HS-5 (cell line): ENCODE data around the gene GTF3C1.
"Not testable (repeated sequence)": the region's sequence is repeated elsewhere in the genome, so short reads cannot be mapped to it uniquely, and the experiment has no call there.

ENCODE experiments used
- DNase-seq: peaks from one replicate; pipeline ENCODE4 v3.0.0-alpha.2; 2012; ENCODE audit warnings: low read depth

The GTF3C1 gene, protein sequence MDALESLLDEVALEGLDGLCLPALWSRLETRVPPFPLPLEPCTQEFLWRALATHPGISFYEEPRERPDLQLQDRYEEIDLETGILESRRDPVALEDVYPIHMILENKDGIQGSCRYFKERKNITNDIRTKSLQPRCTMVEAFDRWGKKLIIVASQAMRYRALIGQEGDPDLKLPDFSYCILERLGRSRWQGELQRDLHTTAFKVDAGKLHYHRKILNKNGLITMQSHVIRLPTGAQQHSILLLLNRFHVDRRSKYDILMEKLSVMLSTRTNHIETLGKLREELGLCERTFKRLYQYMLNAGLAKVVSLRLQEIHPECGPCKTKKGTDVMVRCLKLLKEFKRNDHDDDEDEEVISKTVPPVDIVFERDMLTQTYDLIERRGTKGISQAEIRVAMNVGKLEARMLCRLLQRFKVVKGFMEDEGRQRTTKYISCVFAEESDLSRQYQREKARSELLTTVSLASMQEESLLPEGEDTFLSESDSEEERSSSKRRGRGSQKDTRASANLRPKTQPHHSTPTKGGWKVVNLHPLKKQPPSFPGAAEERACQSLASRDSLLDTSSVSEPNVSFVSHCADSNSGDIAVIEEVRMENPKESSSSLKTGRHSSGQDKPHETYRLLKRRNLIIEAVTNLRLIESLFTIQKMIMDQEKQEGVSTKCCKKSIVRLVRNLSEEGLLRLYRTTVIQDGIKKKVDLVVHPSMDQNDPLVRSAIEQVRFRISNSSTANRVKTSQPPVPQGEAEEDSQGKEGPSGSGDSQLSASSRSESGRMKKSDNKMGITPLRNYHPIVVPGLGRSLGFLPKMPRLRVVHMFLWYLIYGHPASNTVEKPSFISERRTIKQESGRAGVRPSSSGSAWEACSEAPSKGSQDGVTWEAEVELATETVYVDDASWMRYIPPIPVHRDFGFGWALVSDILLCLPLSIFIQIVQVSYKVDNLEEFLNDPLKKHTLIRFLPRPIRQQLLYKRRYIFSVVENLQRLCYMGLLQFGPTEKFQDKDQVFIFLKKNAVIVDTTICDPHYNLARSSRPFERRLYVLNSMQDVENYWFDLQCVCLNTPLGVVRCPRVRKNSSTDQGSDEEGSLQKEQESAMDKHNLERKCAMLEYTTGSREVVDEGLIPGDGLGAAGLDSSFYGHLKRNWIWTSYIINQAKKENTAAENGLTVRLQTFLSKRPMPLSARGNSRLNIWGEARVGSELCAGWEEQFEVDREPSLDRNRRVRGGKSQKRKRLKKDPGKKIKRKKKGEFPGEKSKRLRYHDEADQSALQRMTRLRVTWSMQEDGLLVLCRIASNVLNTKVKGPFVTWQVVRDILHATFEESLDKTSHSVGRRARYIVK (N-terminal part only)

GRCh38 chr16:27549746-27550581, at the start of gene GTF3C1, which contains the start of gene KATNIP:
Gene GTF3C1, minus strand, starts transcription at chr16:27549913. Its CDS starts 23 bp downstream, at chr16:27549890.
Gene KATNIP, plus strand, starts transcription at chr16:27550144. Its CDS starts 27 bp downstream, at chr16:27550171.
- peak; percentile 90 for DNase-seq

DNA sequence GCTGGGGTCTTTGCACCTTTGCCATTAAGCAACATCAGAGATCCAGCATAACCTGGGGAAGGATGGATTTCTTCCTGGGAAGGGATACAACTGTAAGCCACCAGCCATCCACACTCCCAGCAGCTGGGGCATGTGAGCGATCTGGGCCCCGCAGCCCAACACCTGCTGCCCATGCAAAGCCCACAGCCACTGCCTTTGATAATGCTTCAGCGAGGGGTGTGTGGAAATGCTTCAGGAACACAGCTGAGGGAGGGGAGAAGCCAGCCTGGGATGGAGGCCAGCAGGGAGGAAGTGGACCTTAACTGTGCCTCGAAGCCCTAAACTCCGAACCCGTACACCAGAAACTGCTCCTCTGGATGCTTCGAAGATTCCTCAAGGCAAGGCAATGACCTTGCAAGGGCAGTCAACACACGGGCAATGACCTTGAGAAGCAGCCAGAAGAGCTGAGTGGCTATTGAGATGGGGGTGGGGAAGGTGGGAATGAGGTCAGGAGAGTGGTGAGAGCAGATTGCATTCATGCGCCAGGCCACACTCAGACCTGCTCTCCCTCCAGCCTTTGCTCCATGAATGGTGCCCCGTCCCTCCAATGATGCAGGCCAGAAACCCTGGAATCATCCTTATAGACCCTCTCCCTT, 49.3 kb upstream of the GTF3C1 start:
- no peak for DNase-seq

DNA sequence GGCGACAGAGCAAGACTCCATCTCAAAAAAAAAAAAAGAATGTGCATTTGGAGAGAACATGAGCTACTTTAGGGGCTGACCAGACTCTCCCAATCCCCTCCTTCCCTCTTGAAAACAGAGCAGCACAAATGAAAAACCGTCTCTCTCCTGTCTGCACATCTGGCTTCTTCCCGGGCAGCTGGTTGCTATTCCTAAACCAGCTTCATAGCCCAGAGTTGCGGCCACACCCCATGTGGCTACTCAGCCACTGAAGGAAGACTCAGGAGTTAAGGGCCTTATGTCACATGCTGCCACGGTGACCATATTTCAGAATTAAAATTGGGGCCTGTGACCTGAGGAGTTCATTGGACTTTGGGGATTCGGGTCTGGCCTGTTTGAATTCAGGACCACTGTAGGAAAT, 48.5 kb upstream of the GTF3C1 start:
- DNase-seq: no peak

DNA sequence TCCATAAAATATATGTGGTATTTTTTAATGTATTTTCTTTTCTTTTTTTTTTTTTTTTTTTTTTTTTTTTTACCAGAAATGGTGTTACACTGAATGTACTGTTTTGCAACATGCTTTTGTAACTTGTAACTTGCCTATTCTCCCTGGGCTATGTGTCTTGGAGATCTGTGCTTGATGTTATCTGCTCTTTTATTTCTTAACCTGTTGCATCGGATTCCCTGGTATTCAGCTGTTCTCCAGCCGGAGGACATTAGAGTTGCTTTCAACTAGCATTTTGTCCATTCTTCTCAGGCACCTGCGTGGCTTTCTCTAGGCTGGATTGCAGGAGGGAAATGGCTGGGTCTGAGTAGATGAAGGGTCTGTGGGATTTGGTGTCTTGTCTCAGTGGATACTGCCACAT, 47.6 kb upstream of the GTF3C1 start:
- no peak for DNase-seq

- no peak for DNase-seq
Observed at GRCh38 chr16:27596411-27596810, 46.7 kb upstream of the GTF3C1 start.

GRCh38 chr16:27595993-27596392, 46.3 kb upstream of the GTF3C1 start:
- DNase-seq: no peak

DNA sequence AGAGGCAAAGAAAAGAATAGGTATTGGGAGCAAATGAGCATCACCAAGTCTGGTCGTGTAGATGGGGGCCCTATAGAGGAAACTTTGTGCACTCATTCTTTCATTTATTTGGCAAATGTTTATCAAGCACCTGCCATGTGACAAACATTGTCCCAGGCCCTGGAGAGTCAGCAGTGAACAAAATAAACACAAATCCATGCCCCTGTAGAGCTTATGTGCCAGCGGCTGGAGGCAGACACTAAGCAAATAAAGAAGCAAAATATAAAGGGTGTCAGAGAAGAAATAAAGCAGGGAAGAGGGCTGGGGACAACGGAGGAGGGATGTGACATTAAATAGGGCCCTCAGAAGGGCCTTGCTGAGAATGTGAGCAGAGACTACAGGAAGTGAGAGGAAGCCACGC, 45.8 kb upstream of the GTF3C1 start:
- DNase-seq: no peak

- no peak for DNase-seq
Observed at GRCh38 chr16:27591837-27592236, 42.1 kb upstream of the GTF3C1 start.

DNA sequence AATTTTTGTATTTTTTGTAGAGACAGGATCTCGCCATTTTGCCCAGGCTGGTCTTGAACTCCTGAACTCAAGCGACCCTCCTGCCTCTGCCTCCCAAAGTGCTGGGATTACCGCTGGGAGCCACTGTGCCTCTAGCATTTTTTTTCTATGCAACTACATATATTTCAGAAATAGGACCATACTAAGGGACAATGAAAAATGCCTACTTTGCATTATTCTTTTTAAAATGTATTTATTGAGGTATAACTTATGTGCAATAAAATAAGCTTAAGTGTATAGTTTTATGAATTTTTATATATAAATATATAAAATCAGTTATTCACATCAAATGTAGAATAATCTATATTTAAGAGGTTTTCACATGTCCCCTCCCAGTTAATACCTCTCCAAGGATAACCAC, 38.3 kb upstream of the GTF3C1 start:
- no peak for DNase-seq

GRCh38 chr16:27586711-27587110, 37.0 kb upstream of the GTF3C1 start:
- no peak for DNase-seq

DNA sequence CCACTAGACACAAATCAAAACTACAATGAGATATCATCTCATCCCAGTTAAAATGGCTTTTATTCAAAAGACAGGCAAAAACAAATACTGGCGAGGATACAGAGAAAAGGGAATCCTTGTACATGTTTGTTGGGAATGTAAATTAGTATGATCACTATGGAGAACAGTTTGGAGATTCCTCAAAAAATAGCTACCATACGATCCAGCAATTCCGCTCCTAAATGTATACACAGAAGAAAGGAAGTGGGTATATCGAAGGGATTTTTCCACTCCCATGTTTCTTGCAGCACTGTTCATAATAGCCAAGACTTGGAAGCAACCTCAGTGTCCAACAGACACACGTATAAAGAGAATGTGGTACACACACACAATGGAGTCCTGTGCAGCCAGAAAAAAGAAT, 35.5 kb upstream of the GTF3C1 start:
- no peak for DNase-seq

- DNase-seq: no peak
Observed at GRCh38 chr16:27583634-27584033, 33.9 kb upstream of the GTF3C1 start.

DNA sequence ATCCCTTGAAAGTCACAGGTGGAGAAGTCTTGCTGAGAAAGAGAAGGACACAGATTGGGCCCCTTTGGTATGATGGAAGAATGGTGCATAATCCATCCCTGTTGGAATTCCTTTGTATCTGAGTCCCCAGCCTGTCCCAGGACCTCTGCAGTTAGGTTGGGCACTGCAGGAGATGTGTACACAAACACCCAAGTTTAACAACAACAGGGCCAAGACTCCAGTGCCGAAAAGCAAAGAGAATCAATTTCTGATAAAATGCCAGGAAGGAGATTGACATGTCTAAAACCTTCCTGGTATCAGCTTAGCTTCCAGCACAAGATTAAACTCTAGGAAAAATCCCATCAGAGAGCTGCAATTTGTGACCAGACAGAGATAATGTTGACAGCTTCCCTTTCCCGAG, 33.2 kb upstream of the GTF3C1 start:
- DNase-seq: no peak

- DNase-seq: no peak
Observed at GRCh38 chr16:27579087-27579980, 29.6 kb upstream of the GTF3C1 start.

DNA sequence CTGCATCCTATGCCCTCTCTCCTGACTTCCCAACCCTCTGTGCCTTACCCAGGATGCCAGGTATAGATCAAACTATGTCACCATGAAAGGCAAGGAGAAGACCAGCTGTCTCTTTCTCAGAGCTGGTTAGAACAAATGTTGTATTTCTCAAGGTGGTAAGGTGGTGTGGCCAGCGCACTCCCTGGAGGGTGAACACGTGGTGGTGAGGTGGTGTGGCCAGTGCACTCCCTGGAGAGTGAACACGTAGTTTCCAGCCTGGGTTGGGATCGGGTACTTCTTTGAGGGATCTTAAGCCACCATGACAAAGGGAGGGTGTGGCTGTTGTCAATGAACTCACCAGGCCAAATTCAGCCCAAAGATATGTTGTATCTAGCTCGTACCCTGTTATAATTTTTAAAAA, 27.0 kb upstream of the GTF3C1 start:
- no peak for DNase-seq

- no peak for DNase-seq
Observed at GRCh38 chr16:27572711-27573110, 23.0 kb upstream of the GTF3C1 start.

- DNase-seq: no peak
Observed at GRCh38 chr16:27571433-27572326, 22.0 kb upstream of the GTF3C1 start.

GRCh38 chr16:27570986-27571385, 21.3 kb upstream of the GTF3C1 start:
- DNase-seq: not testable (repeated sequence)

GRCh38 chr16:27568077-27568476, 18.4 kb upstream of the GTF3C1 start:
- DNase-seq: no peak
